Measurements from ENCODE around the gene CTDSP1.

- TF ChIP-seq CTCF (IDR thresholded peaks at IDR 0.05; ENCODE audit: poor library complexity): no peak
- no peak for TF ChIP-seq EZH2phosphoT487 (IDR thresholded peaks at IDR 0.05; ENCODE audit: low read depth, severe bottlenecking, unreplicated experiment)
These were observed 37.3 kb downstream of the CTDSP1 start for GRCh38 chr2:218436992-218437391.

All from hepatocyte (in vitro differentiated cells).